HG03066 (cell line): ENCODE data around the gene MTMR1.

Experiments
- ATAC-seq: cut with Tn5 transposase; IDR thresholded peaks from one replicate; pipeline ENCODE4 v1.9.1; 2021; ENCODE audit warnings: low read depth; ENCODE audit not compliant: unreplicated experiment

Gene MTMR1

GRCh38 chrX:150692831-150693724, at the start of gene MTMR1:
TSS of gene MTMR1 (plus strand) at chrX:150693396. CDS start at chrX:150693531, 135 bp downstream.
- peak; percentile 35 for ATAC-seq

GRCh38 chrX:150643958-150644357, 49.2 kb upstream of the MTMR1 start:
- ATAC-seq = no peak

DNA sequence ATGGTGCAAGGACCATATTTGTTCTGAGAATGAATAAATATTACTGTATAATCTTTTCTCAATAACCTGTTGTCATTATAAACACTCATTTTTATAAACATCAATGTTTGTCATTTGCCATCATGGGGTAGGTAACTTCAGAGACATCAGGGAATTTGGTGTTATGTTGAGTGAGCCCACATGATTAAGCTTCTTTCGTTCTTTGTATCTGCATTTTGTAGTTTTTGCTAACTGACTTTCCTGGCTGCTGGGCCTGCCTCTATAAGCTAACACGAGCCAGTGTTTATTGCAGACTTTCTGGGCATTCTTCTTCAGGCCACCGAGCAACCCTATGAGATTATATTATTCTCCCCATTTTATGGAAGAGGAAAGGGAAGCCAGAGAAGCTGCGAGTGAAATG, 48.8 kb upstream of the MTMR1 start:
- ATAC-seq = no peak

GRCh38 chrX:150647331-150647730, 45.9 kb upstream of the MTMR1 start:
- ATAC-seq = no peak

DNA sequence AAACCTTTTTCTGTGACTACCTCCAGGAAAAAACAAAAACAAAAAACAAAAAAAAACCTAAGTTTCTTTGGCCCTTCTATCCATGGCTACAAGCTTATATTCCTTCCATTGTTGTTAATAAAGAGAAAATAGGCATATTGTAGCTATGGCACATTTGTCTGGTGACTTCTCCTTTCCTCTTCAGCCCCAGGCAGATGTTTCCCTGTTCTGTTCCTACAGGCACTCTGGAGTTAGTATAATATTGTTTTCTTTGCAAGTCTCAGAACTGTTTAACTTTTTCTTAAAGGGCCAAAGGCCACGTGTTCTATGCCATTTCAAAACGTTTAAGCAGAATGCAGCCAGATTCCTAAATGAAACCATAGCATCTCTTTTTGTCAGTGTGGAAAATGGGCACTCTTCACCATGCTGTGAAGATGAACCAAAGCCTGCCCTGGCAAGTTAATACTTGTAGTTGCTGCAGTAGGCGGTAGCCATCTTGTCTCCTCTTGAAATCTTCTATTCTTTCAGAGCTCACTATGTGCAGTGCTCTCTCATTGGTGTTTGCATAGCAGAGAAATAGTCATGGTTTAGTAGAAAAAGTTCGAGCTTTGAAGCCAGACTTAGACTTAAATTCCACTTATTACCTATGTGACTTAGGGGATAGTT, 44.8 kb upstream of the MTMR1 start:
- no peak for ATAC-seq

DNA sequence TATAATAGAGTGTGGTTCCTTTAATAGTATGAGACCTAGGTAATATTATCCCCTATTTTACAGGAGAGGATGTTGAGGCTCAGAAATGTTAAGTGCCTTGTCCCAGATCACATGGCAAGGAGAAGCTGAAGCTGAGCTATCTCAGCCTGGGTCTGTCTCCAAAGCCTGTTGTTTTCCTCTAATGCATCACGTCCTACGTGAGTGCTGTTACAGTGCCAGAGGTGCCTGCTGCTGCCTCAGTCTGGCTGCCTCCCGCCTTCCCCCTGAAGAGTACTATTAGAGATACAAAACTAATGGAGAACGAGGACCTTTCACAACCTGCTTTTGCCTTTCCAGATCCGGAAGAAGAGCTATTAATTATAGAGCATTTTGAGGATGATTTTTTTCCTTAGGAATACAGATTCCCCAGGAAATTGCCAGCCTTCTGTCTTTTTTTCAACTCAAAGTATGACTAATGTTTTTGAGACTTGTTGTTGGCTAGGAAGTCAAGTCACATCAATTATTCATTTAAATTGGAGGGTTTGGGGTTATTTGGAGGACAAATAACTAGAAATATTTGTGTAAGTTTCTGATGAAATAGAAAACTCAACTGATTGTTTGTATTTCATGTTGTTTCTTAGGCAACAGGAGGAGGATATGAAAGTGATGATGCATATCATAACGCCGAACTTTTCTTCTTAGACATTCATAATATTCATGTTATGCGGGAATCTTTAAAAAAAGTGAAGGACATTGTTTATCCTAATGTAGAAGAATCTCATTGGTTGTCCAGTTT, 43.9 kb upstream of the MTMR1 start:
- ATAC-seq = no peak

DNA sequence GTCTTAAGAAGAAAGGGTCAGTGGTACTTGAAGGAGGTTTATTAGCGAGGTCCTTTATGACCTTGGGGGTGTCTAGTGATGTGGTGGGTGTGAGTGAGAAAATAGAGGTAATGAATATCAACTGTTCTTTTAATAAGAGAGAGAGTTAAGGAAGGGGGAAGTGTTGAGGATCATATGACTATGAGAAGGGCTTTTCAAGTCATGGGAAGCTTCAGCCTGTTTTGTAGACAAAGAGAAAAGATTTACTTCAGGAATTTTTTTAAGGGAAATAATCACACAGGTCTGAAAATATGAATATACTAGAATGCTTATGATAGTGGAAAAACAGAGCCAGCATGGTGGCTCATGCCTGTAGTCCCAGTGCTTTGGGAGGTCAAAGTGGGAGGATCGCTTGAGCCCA, 41.3 kb upstream of the MTMR1 start:
- no peak for ATAC-seq

- ATAC-seq = no peak
Measured at GRCh38 chrX:150655788-150656187, 37.4 kb upstream of the MTMR1 start.

GRCh38 chrX:150663073-150663472, 30.1 kb upstream of the MTMR1 start:
- no peak for ATAC-seq

DNA sequence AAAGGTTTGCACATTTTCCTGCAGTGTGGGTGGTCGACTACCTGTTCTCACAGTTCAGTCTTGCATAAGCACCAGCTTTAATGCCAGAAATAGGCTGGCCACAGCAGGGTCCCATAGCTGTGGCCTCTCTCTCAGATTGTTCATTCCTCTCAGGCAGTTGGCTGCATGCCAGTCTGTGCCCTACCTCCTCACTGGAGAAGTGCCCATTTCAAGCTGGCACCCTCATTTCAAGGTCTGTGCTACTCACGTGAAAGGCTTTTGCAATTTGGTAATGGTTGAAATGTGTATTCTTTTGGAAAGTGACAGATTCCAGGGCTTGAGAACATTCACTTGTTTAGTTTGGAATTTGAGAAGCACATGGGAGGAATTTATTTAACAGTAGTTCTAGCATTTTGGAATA, 28.9 kb upstream of the MTMR1 start:
- no peak for ATAC-seq

GRCh38 chrX:150676221-150676620, 17.0 kb upstream of the MTMR1 start:
- ATAC-seq = no peak

DNA sequence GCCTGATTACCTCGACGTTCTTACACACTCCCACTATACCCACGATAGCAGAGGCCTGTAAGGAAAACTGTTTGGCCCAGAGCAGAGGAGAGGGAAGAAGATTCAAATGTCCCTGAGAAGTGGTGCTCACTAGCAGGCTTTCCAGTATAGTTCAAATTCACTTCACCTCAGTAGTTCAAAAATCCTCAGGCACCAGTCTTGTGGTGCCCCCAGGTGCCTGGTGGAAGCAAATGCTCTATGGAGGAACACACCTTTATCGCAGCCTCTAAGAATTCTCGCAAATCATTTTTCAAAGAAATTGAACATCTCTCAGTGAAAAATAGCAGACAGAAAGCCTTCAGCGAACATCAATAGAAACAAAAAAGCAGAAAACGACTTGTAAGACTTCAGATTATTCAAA, 12.2 kb upstream of the MTMR1 start:
- no peak for ATAC-seq

DNA sequence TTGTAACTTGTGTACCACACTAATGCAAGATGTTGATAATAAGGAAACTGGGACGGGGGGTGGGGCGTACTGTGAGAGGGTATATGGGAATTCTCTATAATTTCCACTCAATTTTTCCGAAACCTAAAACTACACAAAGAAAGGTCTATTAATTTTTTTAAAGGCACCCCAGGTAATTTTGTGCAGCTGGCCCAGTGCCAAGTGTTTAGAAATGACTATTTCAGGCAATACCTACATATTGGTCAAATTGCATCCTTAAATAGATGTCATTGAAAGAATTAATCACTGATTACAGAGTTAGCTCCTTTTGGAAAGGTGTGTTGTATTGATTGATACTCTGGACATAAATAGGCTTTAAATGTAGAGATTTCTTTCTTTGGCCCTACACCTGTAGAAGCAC, 10.1 kb upstream of the MTMR1 start:
- ATAC-seq = no peak

GRCh38 chrX:150683536-150684146, 9.6 kb upstream of the MTMR1 start:
- no peak for ATAC-seq

GRCh38 chrX:150688911-150689451, 4.2 kb upstream of the MTMR1 start:
- ATAC-seq = no peak

GRCh38 chrX:150690126-150690525, 3.1 kb upstream of the MTMR1 start:
- ATAC-seq = no peak

- no peak for ATAC-seq
Measured at GRCh38 chrX:150692296-150692695, 900 bp upstream of the MTMR1 start.

DNA sequence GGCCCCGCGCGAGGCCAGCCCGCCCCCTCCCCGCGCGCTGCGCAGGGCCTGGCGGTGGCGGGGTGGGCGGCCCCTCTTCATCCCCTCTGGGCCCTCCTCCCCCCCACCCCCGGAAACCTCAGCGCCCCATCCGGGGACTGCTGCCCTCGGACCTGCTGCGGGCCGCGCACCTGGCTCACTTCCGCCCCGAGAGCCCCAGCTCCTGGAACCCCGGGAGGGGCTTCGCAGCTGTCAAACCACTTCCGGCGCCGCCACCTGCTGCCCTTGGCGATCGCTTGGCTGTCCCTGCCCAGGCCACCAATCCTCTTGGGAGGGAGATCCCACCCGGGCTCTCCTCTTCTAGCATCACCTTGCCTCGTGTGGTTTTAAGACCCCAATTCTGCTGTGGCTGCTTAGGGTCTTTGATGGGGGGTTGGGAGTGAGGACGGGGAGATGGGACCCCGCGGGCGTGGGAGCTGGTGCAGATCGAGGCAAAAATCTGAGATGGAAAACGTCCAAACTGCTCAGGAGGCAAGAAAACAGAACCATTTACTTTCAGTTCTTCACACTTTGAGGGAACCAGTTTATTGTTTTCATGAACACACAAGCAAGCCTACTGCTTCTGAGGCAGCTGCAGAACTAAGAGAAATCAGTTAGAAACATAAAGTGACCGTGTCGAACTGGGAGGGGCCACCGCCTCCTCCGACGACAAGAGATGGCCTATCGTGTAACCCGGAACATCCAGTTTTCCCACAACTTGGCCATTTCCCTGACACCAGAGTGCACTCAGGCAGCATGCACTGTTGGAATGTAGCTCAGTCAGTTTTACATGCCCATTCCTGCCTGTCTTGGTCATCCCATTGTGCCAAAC, 754 bp downstream of the MTMR1 start:
- ATAC-seq = peak; percentile 71

GRCh38 chrX:150694738-150695410, 1.7 kb downstream of the MTMR1 start:
- ATAC-seq = no peak
